WTC11 (cell line): Measurements from ENCODE around the gene CPT1A.

Experiments used
- CBFB ChIP-seq: sonication (generic); formaldehyde crosslinking; IDR thresholded peaks from 2 replicates; pipeline ENCODE4 v1.8.1; 2022; ENCODE audit warnings: mild to moderate bottlenecking, low read depth, missing genetic modification reagents
- FOXJ3 ChIP-seq: sonication (generic); formaldehyde crosslinking; IDR thresholded peaks from 2 replicates; pipeline ENCODE4 v1.9.0; 2021; ENCODE audit warnings: missing genetic modification reagents, mild to moderate bottlenecking, borderline replicate concordance
- GABPB1 ChIP-seq: sonication (generic); formaldehyde crosslinking; IDR thresholded peaks from 2 replicates; pipeline ENCODE4 v1.8.1; 2023; ENCODE audit warnings: mild to moderate bottlenecking, missing genetic modification reagents
- RELA ChIP-seq: sonication (generic); formaldehyde crosslinking; IDR thresholded peaks from 2 replicates; pipeline ENCODE4 v1.8.1; 2022; ENCODE audit warnings: missing genetic modification reagents, mild to moderate bottlenecking, borderline replicate concordance
- TEAD1 ChIP-seq: sonication (generic); formaldehyde crosslinking; IDR thresholded peaks from 2 replicates; pipeline ENCODE4 v1.8.0; 2022; ENCODE audit warnings: mild to moderate bottlenecking, missing genetic modification reagents
- TP53 ChIP-seq: sonication (generic); formaldehyde crosslinking; IDR thresholded peaks from 2 replicates; pipeline ENCODE4 v1.8.1; 2023; ENCODE audit warnings: mild to moderate bottlenecking, missing genetic modification reagents
- ZNF121 ChIP-seq: sonication (generic); formaldehyde crosslinking; IDR thresholded peaks from 2 replicates; pipeline ENCODE4 v1.8.0; 2023; ENCODE audit warnings: missing genetic modification reagents
- ZNF512 ChIP-seq: sonication (generic); formaldehyde crosslinking; IDR thresholded peaks from 2 replicates; pipeline ENCODE4 v1.8.1; 2022; ENCODE audit warnings: missing genetic modification reagents, borderline replicate concordance
- TF ChIP-seq, protein P1 (sequence below): sonication (generic); formaldehyde crosslinking; IDR thresholded peaks from 2 replicates; pipeline ENCODE4 v1.8.1; 2022; ENCODE audit warnings: mild to moderate bottlenecking, moderate library complexity, missing genetic modification reagents
- TF ChIP-seq, protein P2 (sequence below): fragments of 200-600 bp; IDR thresholded peaks from 2 replicates; pipeline ENCODE4 v1.8.0; 2022; ENCODE audit warnings: antibody characterized with exemption

DNA sequence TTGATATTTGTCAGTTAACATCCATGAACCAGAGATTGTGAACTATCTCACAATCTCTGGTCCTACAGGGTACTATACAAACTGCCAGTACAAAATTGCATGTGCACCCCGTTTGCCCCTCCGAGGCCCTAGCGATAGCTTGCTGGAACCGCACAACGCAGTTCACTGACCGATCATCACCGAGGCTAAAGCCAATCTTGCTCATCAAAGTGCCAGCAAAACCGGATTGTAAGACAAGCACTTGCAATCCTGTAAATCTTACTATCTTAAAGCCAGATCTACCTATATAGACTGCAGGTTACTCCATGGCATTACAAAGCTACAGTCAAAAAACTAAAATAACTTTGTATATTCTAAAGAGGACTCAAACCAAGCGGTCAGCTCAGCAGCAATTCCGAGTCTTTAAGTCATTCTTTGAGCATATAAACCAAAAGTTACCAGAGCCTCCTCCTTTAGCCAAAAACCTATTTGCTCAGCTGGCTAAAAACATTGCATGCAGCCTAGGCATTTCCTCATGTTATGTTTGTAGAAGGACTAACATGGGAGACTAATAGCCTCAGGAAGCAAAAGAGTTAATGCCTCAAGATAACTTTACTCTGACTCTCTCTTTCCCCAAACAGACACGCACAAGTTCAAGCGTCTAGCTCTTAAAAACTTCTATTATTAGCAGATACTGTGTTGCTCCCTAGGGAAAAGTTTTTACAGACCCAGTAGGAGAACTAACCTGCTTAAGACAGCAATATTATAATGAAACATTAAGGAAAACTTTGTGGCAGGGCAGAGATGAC, 30.7 kb upstream of the CPT1A start:
- TF ChIP-seq FOXJ3 (CRISPR knock-in tag) (no peak), TEAD1 (CRISPR knock-in tag) (no peak), ZNF512 (CRISPR knock-in tag) (no peak), TP53 (CRISPR knock-in tag) (no peak), ZNF121 (no peak), RELA (CRISPR knock-in tag) (no peak), GABPB1 (no peak), CBFB (no peak)
- TF ChIP-seq, protein P1, sequence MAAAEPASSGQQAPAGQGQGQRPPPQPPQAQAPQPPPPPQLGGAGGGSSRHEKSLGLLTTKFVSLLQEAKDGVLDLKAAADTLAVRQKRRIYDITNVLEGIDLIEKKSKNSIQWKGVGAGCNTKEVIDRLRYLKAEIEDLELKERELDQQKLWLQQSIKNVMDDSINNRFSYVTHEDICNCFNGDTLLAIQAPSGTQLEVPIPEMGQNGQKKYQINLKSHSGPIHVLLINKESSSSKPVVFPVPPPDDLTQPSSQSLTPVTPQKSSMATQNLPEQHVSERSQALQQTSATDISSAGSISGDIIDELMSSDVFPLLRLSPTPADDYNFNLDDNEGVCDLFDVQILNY (CRISPR knock-in tag) = no peak
- TF ChIP-seq, protein P2, sequence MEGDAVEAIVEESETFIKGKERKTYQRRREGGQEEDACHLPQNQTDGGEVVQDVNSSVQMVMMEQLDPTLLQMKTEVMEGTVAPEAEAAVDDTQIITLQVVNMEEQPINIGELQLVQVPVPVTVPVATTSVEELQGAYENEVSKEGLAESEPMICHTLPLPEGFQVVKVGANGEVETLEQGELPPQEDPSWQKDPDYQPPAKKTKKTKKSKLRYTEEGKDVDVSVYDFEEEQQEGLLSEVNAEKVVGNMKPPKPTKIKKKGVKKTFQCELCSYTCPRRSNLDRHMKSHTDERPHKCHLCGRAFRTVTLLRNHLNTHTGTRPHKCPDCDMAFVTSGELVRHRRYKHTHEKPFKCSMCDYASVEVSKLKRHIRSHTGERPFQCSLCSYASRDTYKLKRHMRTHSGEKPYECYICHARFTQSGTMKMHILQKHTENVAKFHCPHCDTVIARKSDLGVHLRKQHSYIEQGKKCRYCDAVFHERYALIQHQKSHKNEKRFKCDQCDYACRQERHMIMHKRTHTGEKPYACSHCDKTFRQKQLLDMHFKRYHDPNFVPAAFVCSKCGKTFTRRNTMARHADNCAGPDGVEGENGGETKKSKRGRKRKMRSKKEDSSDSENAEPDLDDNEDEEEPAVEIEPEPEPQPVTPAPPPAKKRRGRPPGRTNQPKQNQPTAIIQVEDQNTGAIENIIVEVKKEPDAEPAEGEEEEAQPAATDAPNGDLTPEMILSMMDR = no peak
